Right lobe of liver (tissue), 6 donors: ENCODE results near the gene BACE1-AS. TPM values are rescaled to one million over a fixed set of nuclear protein-coding genes. Genes with fewer than 3 reads are reported as not detected.

Experiments used
- ATAC-seq, 4 donors: fragments of 200-7000 bp; cut with Tn5 transposase; one replicate each; pipeline ENCODE4 v1.9.1; 2020; ENCODE audit warnings: mild to moderate bottlenecking in 4 of 4, moderate library complexity in 4 of 4
- DNase-seq, 3 donors: peaks; one replicate each; pipeline ENCODE4 v3.0.0-alpha.2; 2020
- H3K27ac ChIP-seq, 3 donors: fragments of 200-600 bp; one replicate each; pipeline ENCODE4 v1.8.0; 2022
- H3K27me3 ChIP-seq, 2 donors: fragments of 200-600 bp; one replicate each; pipeline ENCODE4 v1.8.0; 2022
- H3K36me3 ChIP-seq, 4 donors: fragments of 200-600 bp; sonication (generic) in 1 of 4; one replicate each; pipeline versions ENCODE4 v1.5.1 to v1.8.0; 2017 to 2022; ENCODE audit warnings: control low read depth in 1 of 4
- H3K4me1 ChIP-seq, 4 donors: fragments of 200-600 bp; sonication (generic) in 1 of 4; one replicate each; pipeline versions ENCODE4 v1.5.1 to v1.8.0; 2017 to 2022; ENCODE audit warnings: control low read depth in 1 of 4
- H3K4me3 ChIP-seq, 3 donors: fragments of 200-600 bp; one replicate each; pipeline ENCODE4 v1.8.0; 2022
- H3K9me3 ChIP-seq, 4 donors: fragments of 200-600 bp; sonication (generic) in 1 of 4; one replicate each; pipeline versions ENCODE4 v1.5.1 to v1.8.0; 2017 to 2022; ENCODE audit warnings: control low read depth in 1 of 4
- POLR2A ChIP-seq: fragments of 450-650 bp; IDR thresholded peaks from one replicate; pipeline ENCODE4 v1.6.1; 2017; ENCODE audit warnings: antibody characterized with exemption, mild to moderate bottlenecking
- WGBS: methylation state at CpG from one replicate; pipeline ENCODE4 v1.1.6; 2018; ENCODE audit warnings: low coverage, low lambda C conversion rate; ENCODE audit not compliant: insufficient coverage; ENCODE audit errors: missing lambda C conversion rate; 5-methylcytosine and 5-hydroxymethylcytosine counted together
- intact Hi-C, 2 donors: fragments of 100-400 bp; cut with DNase I; formaldehyde crosslinking; loops; one replicate each; pipeline versions ENCODE4 v1.11.2 to v1.14.1; 2022
- total RNA-seq, 6 experiments: library from RNA; depleted of rRNA in 2 of 6; stranded (reverse); fragments of >200 nt in 2 of 6; fragmentation: NEBNext Ultra II Directional in 3 of 6; extraction: Animal tissue kit (Norgen Biotek cat#: 25700) in 3 of 6; gene quantifications; one replicate each; pipeline versions ENCODE4 v1.1.0 to v1.2.4, GENCODE V29; 2016 to 2023
- TF ChIP-seq, protein P1 (sequence below), 4 donors: fragments of 200-600 bp in 3 of 4; fragments of 450-650 bp in 1 of 4; IDR thresholded peaks; one replicate each; pipeline versions ENCODE4 v1.5.1 to v1.8.0; 2016 to 2022; ENCODE audit warnings: antibody characterized with exemption in 4 of 4, mild to moderate bottlenecking in 2 of 4
- donor health status: DM: no; HTN: yes; CAD: no.
- donor health status: DM: no; HTN: no; CAD: no.
- donor health status: DM: no; HTN: no; CAD: no.
- donor health status: DM: no; HTN: yes; CAD: no.
- donor health status: DM: no; HTN: yes; CAD: no.

The BACE1-AS gene
- total RNA-seq, 6 experiments from 2014 or later: 0.75 to 2.9 (median 2.1) TPM

- 94% methylated on average over 2 of the region's 2 CpGs for WGBS
Observed at GRCh38 chr11:117292616-117293015, 1.5 kb downstream of the BACE1-AS start.

DNA sequence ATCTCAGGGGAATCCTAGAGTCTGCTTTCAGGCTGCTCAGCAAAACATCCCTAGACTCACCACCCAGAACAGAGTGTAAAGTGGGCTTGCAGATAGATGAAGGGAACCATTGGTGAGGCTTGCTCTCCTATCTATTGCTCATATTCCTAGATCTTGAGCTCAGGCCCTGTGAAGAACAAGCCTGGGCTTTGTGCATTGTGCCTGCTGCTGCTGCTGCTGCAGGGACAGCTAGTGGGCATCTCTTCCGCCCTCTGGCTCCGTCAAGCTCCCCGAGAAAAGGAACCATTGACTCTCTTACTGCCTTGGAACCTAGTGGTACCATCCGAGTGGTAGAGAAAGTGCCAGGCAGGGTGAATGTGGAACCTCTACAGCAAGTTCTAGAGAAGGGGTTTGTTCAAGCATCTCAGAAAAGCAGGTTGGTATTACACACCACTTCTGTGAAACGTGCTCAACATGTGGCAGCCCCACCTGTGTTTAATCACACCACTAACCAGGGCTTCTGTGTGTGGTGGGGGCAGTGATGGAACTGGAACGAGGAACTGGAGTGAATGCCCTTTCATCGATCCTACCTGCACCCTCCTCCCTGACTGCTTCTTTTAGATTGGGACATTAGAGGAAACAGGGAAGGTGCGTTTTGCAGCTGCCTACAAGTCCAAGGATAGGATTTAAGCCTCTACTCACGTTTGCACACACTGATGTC is 4.4 kb downstream of the BACE1-AS start:
- intact Hi-C loops: no loop called here
- no peak overlapping the region for H3K4me3 ChIP-seq
- no peaks in the 10 kb centered on the region for H3K27me3 ChIP-seq
- 78% methylated on average over 5 of the region's 9 CpGs for WGBS
- no peak overlapping the region for H3K27ac ChIP-seq
- DNase-seq (no peak), ATAC-seq (no peak)
- TF ChIP-seq, protein P1, sequence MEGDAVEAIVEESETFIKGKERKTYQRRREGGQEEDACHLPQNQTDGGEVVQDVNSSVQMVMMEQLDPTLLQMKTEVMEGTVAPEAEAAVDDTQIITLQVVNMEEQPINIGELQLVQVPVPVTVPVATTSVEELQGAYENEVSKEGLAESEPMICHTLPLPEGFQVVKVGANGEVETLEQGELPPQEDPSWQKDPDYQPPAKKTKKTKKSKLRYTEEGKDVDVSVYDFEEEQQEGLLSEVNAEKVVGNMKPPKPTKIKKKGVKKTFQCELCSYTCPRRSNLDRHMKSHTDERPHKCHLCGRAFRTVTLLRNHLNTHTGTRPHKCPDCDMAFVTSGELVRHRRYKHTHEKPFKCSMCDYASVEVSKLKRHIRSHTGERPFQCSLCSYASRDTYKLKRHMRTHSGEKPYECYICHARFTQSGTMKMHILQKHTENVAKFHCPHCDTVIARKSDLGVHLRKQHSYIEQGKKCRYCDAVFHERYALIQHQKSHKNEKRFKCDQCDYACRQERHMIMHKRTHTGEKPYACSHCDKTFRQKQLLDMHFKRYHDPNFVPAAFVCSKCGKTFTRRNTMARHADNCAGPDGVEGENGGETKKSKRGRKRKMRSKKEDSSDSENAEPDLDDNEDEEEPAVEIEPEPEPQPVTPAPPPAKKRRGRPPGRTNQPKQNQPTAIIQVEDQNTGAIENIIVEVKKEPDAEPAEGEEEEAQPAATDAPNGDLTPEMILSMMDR (IDR thresholded peaks at IDR 0.05): no peak
- no peak for TF ChIP-seq POLR2A
- H3K4me1 ChIP-seq: peaks cover 0 to 19% (median 8%) of the 10 kb centered on the region in 4 donors
- H3K9me3 ChIP-seq: no peaks in the 10 kb centered on the region
- peaks cover 0 to 26% (median 2%) of the 10 kb centered on the region in 4 donors for H3K36me3 ChIP-seq

More at GRCh38 chr11:117292616-117293015, 1.5 kb downstream of the BACE1-AS start:
- Histone ChIP-seq H3K4me3 (no peak overlapping the region), H3K27ac (no peak overlapping the region), H3K9me3 (no peaks in the 10 kb centered on the region), H3K4me1 (no peaks in the 10 kb centered on the region), H3K27me3 (no peaks in the 10 kb centered on the region), H3K36me3 (peaks cover 0 to 53% (median 7%) of the 10 kb centered on the region in 4 donors)
- ATAC-seq (no peak), DNase-seq (no peak)
- TF ChIP-seq, protein P1 (IDR thresholded peaks at IDR 0.05): no peak
- intact Hi-C loops: no loop called here

- H3K27me3 ChIP-seq: no peaks in the 10 kb centered on the region
- H3K27ac ChIP-seq: no peak overlapping the region
- intact Hi-C loops: no loop called here
- ATAC-seq (no peak), DNase-seq (no peak)
- TF ChIP-seq, protein P1 (IDR thresholded peaks at IDR 0.05): no peak
- no peak for TF ChIP-seq POLR2A
- peaks cover 0 to 32% (median 13%) of the 10 kb centered on the region in 4 donors for H3K4me1 ChIP-seq
- WGBS: 78% methylated on average over 4 of the region's 6 CpGs
- H3K36me3 ChIP-seq: peaks cover 0 to 13% (median 0%) of the 10 kb centered on the region in 4 donors
- no peaks in the 10 kb centered on the region for H3K9me3 ChIP-seq
- H3K4me3 ChIP-seq: no peak overlapping the region
Observed at GRCh38 chr11:117296881-117297280, 5.7 kb downstream of the BACE1-AS start.

DNA sequence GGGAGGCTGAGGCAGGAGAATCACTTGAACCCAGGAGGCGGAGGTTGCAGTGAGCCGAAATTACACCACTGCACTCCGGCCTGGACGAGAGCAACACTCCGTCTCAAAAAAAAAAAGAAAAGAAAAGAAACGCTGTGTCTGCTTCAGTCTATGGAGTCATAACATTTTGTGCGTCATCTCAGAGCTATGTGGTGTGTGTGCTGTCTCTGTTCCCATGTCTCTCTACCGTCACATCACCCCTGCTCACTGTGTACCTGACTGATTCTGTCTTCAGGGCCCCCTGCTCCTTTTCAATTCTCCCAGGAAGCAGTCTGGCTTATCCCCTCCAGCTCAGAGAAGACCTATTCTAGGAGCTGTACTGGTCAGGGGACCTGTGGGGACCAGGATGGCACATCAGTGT is 7.0 kb downstream of the BACE1-AS start:
- DNase-seq: no peak
- H3K36me3 ChIP-seq: peaks cover 0 to 9% (median 0%) of the 10 kb centered on the region in 4 donors
- peaks cover 0 to 37% (median 13%) of the 10 kb centered on the region in 4 donors for H3K4me1 ChIP-seq
- H3K4me3 ChIP-seq: no peak overlapping the region
- H3K27me3 ChIP-seq: no peaks in the 10 kb centered on the region
- 92% methylated on average over 8 of the region's 8 CpGs for WGBS
- intact Hi-C loops: no loop called here
- TF ChIP-seq, protein P1 (IDR thresholded peaks at IDR 0.05): no peak
- TF ChIP-seq POLR2A: no peak
- ATAC-seq: no peak
- H3K9me3 ChIP-seq: no peaks in the 10 kb centered on the region
- H3K27ac ChIP-seq: no peak overlapping the region
